Lung (tissue), 12 donors: ENCODE results near the gene CDK14. TPM values are rescaled to one million over a fixed set of nuclear protein-coding genes. Genes with fewer than 3 reads are reported as not detected.

Experiments used
- ATAC-seq: fragments of 200-7000 bp; cut with Tn5 transposase; one replicate; pipeline ENCODE4 v1.9.1; 2020; ENCODE audit warnings: moderate number of reproducible peaks; ENCODE audit not compliant: insufficient read depth, low FRiP score
- DNase-seq, 3 donors: peaks; one replicate each; pipeline ENCODE4 v3.0.0-alpha.2; 2013 to 2017
- H3K27ac ChIP-seq, 2 donors: one replicate each; pipeline ENCODE4 v1.5.1; 2013; ENCODE audit warnings: mild to moderate bottlenecking in 2 of 2, moderate library complexity in 2 of 2, control low read depth in 1 of 2, inconsistent platforms in 1 of 2, low read depth in 1 of 2, low read length in 1 of 2
- H3K27me3 ChIP-seq, 3 donors: one replicate each; pipeline ENCODE4 v1.5.1; 2013; ENCODE audit warnings: low read length in 2 of 3; ENCODE audit not compliant: control insufficient read depth in 3 of 3, insufficient read depth in 3 of 3
- H3K36me3 ChIP-seq, 4 donors: one replicate each; pipeline ENCODE4 v1.5.1; 2013; ENCODE audit warnings: low read length in 4 of 4, mild to moderate bottlenecking in 1 of 4, moderate library complexity in 1 of 4; ENCODE audit not compliant: control insufficient read depth in 4 of 4, insufficient read depth in 4 of 4
- H3K4me1 ChIP-seq, 5 donors: one replicate each; pipeline ENCODE4 v1.5.1; 2013; ENCODE audit warnings: low read length in 5 of 5, mild to moderate bottlenecking in 2 of 5, moderate library complexity in 1 of 5; ENCODE audit not compliant: control insufficient read depth in 5 of 5, insufficient read depth in 5 of 5
- H3K4me3 ChIP-seq: one replicate; pipeline ENCODE4 v1.5.1; 2013; ENCODE audit warnings: mild to moderate bottlenecking, control low read depth, moderate library complexity
- H3K9ac ChIP-seq, 2 donors: one replicate each; pipeline ENCODE4 v1.5.1; 2013; ENCODE audit warnings: low read length in 2 of 2, control low read depth in 1 of 2; ENCODE audit not compliant: insufficient read depth in 1 of 2
- H3K9me3 ChIP-seq, 4 donors: one replicate each; pipeline ENCODE4 v1.5.1; 2013; ENCODE audit warnings: low read length in 3 of 4, mild to moderate bottlenecking in 1 of 4, moderate library complexity in 1 of 4; ENCODE audit not compliant: control insufficient read depth in 4 of 4, insufficient read depth in 3 of 4
- CTCF ChIP-seq: IDR thresholded peaks from 2 replicates; pipeline ENCODE4 v1.5.1; 2012; ENCODE audit warnings: mild to moderate bottlenecking; ENCODE audit errors: control extremely low read depth, extremely low read depth
- WGBS, 2 donors: extraction: QIAGEN DNeasy Blood & Tissue Kit; methylation state at CpG; one replicate each; pipeline ENCODE4 v1.1.7; 2013; 5-methylcytosine and 5-hydroxymethylcytosine counted together
- polyA plus RNA-seq, 2 donors: library from polyadenylated mRNA; stranded (reverse); fragments of 200-250 nt; gene quantifications; one replicate each; pipeline ENCODE4 v1.2.1, GENCODE V29; 2013
- total RNA-seq, 2 donors: library from RNA; depleted of rRNA in 1 of 2; stranded (reverse); fragments of >200 nt in 1 of 2; gene quantifications; one replicate each; pipeline ENCODE4 v1.2.1, GENCODE V29; 2014 to 2021
- donor health status: control.
- donor health status: control.
- donor health status: Bipolar disorder and iron deficiency.
- donor health status: healthy.
- donor health status: DM: yes; HTN: yes; CAD: no.

CDK14 gene
- total and polyA plus RNA-seq, 4 donors: 4.3 to 117 (median 18.9) TPM

- H3K9ac ChIP-seq: no peak overlapping the region
- ATAC-seq: no peak
- 47 to 53% methylated on average over 4 of the region's 4 CpGs for WGBS, 2 donors
- TF ChIP-seq CTCF: no peak
- H3K36me3 ChIP-seq: no peaks in the 10 kb centered on the region
- H3K4me3 ChIP-seq: no peak overlapping the region
- H3K27me3 ChIP-seq: no peaks in the 10 kb centered on the region
- H3K27ac ChIP-seq: no peak overlapping the region
- peaks cover 0 to 19% (median 8%) of the 10 kb centered on the region in 5 donors for H3K4me1 ChIP-seq
- DNase-seq: no peak
- H3K9me3 ChIP-seq: no peaks in the 10 kb centered on the region
These were observed 544.9 kb downstream of the CDK14 start for GRCh38 chr7:91140982-91141381.

- H3K4me1 ChIP-seq: peaks cover 0 to 2% (median 0%) of the 10 kb centered on the region in 5 donors
- ATAC-seq (no peak), DNase-seq (no peak)
- 87 to 100% methylated on average over 1 of the region's 1 CpG for WGBS, 2 donors
- H3K9ac ChIP-seq: no peak overlapping the region
- H3K4me3 ChIP-seq: no peak overlapping the region
- no peaks in the 10 kb centered on the region for H3K36me3 ChIP-seq
- no peaks in the 10 kb centered on the region for H3K9me3 ChIP-seq
- no peak overlapping the region for H3K27ac ChIP-seq
- no peak for TF ChIP-seq CTCF
- H3K27me3 ChIP-seq: no peaks in the 10 kb centered on the region
These were observed 546.6 kb downstream of the CDK14 start for GRCh38 chr7:91142743-91143142.

- Histone ChIP-seq H3K9ac (no peak overlapping the region), H3K27ac (no peak overlapping the region), H3K27me3 (no peaks in the 10 kb centered on the region), H3K4me3 (no peak overlapping the region), H3K36me3 (no peaks in the 10 kb centered on the region), H3K9me3 (no peaks in the 10 kb centered on the region), H3K4me1 (no peaks in the 10 kb centered on the region)
- DNase-seq: no peak
- no peak for ATAC-seq
- no peak for TF ChIP-seq CTCF
- 85 to 95% methylated on average over 3 of the region's 3 CpGs for whole genome bisulfite sequencing, 2 donors
These were observed 553.5 kb downstream of the CDK14 start for GRCh38 chr7:91149341-91150246.
